ENCODE data around the gene BTBD9.

GRCh38 chr6:38157905-38158304 is 481.8 kb downstream of the BTBD9 start:
- TF ChIP-seq CTCF (IDR thresholded peaks at IDR 0.05; ENCODE audit: borderline replicate concordance, extremely low read depth, low read length, poor library complexity, severe bottlenecking) (no peak), EZH2 (IDR thresholded peaks at IDR 0.05; ENCODE audit: borderline replicate concordance, low read depth, low read length, severe bottlenecking) (no peak)

All from DND-41 (cell line).